HL-60 (cell line): Measurements from ENCODE around the gene ZNF235.

ENCODE experiments used
- DNase-seq, 2 experiments: peaks; one replicate each; pipeline ENCODE4 v3.0.0-alpha.2; 2010 to 2020; ENCODE audit warnings: low read depth in 1 of 2, low spot score in 1 of 2
- H3K27ac ChIP-seq: fragments of 250-450 bp; sonication (Bioruptor Pico); replicated peaks from 2 replicates; pipeline ENCODE4 v1.5.1; 2020; ENCODE audit warnings: mild to moderate bottlenecking, moderate library complexity
- H3K27me3 ChIP-seq: fragments of 250-450 bp; sonication (Bioruptor Pico); 2 replicates; pipeline ENCODE4 v1.5.1; 2021; ENCODE audit warnings: mild to moderate bottlenecking, moderate library complexity; ENCODE audit not compliant: insufficient read depth, poor library complexity, severe bottlenecking
- H3K4me3 ChIP-seq: replicated peaks from 2 replicates; pipeline ENCODE4 v1.5.1; 2011; ENCODE audit warnings: mild to moderate bottlenecking, control low read depth, low read length; ENCODE audit not compliant: insufficient read depth
- GABPA ChIP-seq: IDR thresholded peaks from 2 replicates; pipeline ENCODE4 v1.6.1; 2012; ENCODE audit warnings: low read depth
- POLR2AphosphoS5 ChIP-seq: IDR thresholded peaks from 2 replicates; pipeline ENCODE4 v1.6.1; 2012; ENCODE audit warnings: low read depth
- SPI1 ChIP-seq: IDR thresholded peaks from 2 replicates; pipeline ENCODE4 v1.6.1; 2012; ENCODE audit warnings: low read depth, mild to moderate bottlenecking, borderline replicate concordance
- TF ChIP-seq, protein P1 (sequence below): IDR thresholded peaks from one replicate; pipeline ENCODE4 v1.5.1; 2011; ENCODE audit warnings: low read length, control low read depth, inconsistent platforms; ENCODE audit not compliant: insufficient read depth
- TF ChIP-seq, protein P2 (sequence below): IDR thresholded peaks from 2 replicates; pipeline ENCODE4 v1.6.1; 2012; ENCODE audit warnings: low read depth; ENCODE audit not compliant: insufficient replicate concordance

ZNF235 gene

DNA sequence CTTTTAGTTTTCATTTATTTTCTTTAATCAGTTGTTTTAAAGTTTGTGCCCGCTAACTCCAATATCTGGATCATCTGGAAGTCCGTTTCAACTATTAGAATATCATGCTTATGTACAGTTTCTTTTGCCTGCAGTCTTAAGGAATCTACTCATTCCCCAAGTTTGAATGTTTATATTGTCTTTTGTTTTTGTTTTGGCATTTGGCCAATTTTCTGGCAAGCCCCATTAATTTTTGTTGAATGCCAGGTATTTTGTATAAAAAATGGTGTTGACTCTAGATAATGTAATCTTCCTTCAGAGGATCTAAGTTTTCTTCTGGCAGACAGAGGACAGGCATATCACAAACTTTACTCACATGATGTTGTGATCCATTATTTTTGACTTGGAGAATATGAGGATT is 11.1 kb upstream of the ZNF235 start:
- no peak for DNase-seq
- H3K4me3 ChIP-seq: no peak overlapping the region
- H3K27ac ChIP-seq: no peak overlapping the region
- no peaks in the 10 kb centered on the region for H3K27me3 ChIP-seq
- TF ChIP-seq, protein P1, sequence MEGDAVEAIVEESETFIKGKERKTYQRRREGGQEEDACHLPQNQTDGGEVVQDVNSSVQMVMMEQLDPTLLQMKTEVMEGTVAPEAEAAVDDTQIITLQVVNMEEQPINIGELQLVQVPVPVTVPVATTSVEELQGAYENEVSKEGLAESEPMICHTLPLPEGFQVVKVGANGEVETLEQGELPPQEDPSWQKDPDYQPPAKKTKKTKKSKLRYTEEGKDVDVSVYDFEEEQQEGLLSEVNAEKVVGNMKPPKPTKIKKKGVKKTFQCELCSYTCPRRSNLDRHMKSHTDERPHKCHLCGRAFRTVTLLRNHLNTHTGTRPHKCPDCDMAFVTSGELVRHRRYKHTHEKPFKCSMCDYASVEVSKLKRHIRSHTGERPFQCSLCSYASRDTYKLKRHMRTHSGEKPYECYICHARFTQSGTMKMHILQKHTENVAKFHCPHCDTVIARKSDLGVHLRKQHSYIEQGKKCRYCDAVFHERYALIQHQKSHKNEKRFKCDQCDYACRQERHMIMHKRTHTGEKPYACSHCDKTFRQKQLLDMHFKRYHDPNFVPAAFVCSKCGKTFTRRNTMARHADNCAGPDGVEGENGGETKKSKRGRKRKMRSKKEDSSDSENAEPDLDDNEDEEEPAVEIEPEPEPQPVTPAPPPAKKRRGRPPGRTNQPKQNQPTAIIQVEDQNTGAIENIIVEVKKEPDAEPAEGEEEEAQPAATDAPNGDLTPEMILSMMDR: no peak
- no peak for TF ChIP-seq SPI1
- TF ChIP-seq POLR2AphosphoS5: no peak
- TF ChIP-seq, protein P2, sequence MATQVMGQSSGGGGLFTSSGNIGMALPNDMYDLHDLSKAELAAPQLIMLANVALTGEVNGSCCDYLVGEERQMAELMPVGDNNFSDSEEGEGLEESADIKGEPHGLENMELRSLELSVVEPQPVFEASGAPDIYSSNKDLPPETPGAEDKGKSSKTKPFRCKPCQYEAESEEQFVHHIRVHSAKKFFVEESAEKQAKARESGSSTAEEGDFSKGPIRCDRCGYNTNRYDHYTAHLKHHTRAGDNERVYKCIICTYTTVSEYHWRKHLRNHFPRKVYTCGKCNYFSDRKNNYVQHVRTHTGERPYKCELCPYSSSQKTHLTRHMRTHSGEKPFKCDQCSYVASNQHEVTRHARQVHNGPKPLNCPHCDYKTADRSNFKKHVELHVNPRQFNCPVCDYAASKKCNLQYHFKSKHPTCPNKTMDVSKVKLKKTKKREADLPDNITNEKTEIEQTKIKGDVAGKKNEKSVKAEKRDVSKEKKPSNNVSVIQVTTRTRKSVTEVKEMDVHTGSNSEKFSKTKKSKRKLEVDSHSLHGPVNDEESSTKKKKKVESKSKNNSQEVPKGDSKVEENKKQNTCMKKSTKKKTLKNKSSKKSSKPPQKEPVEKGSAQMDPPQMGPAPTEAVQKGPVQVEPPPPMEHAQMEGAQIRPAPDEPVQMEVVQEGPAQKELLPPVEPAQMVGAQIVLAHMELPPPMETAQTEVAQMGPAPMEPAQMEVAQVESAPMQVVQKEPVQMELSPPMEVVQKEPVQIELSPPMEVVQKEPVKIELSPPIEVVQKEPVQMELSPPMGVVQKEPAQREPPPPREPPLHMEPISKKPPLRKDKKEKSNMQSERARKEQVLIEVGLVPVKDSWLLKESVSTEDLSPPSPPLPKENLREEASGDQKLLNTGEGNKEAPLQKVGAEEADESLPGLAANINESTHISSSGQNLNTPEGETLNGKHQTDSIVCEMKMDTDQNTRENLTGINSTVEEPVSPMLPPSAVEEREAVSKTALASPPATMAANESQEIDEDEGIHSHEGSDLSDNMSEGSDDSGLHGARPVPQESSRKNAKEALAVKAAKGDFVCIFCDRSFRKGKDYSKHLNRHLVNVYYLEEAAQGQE: no peak
- TF ChIP-seq GABPA: no peak

DNA sequence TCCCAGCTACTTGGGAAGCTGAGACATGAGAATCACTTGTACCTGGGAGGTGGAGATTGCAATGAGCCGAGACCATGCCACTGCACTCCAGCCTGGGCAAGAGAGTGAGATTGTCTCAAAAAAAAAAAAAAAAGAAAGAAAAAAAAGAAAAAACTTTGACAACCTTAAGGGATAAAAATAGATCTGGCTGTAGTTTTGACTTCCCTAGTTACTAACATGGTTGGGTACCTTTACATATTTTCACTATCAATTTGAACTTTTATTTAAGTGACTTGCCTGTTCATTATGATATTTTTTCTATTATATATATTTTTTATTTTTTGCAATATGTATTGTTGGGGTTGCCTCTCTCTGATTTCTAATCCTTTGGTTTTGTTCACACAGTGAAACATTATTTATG is 8.4 kb upstream of the ZNF235 start:
- no peak for TF ChIP-seq SPI1
- no peak for TF ChIP-seq GABPA
- TF ChIP-seq, protein P1: no peak
- TF ChIP-seq, protein P2: no peak
- TF ChIP-seq POLR2AphosphoS5: no peak
- H3K4me3 ChIP-seq: no peak overlapping the region
- H3K27ac ChIP-seq: no peak overlapping the region
- H3K27me3 ChIP-seq: no peaks in the 10 kb centered on the region
- no peak for DNase-seq

DNA sequence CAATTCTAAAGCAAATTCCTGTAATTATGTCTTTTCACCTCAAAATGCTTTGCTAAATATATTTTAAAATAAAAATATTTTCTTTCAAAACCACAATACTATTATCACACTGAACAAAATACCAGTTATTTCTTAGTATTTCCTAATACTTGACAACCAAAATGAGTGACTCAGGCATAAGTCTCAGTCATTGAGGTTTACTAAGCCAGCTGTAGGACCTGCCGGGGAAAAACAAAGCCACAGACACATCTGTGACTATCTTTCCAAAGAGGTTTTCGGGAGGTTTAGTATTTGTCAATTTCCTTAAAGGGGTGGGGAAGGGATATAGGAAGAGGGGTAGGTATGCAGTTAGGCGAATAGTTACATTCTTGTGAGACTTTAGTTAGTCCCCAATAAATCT is 3.2 kb upstream of the ZNF235 start:
- peak; percentile 16 to 42 for DNase-seq
- TF ChIP-seq SPI1 (no peak), GABPA (no peak), POLR2AphosphoS5 (no peak)
- TF ChIP-seq, protein P1: no peak
- TF ChIP-seq, protein P2: no peak
- Histone ChIP-seq H3K27ac (no peak overlapping the region), H3K27me3 (no peaks in the 10 kb centered on the region), H3K4me3 (no peak overlapping the region)
